GM21367 (cell line): ENCODE data around the gene FAM219B.
"Not testable (repeated sequence)": the region's sequence is repeated elsewhere in the genome, so short reads cannot be mapped to it uniquely, and the experiment has no call there.

Experiments
- ATAC-seq: cut with Tn5 transposase; IDR thresholded peaks from one replicate; pipeline ENCODE4 v1.9.1; 2021; ENCODE audit not compliant: unreplicated experiment

The FAM219B gene

GRCh38 chr15:74904190-74904805 lies 2.4 kb downstream of the FAM219B start:
- ATAC-seq, result no peak

DNA sequence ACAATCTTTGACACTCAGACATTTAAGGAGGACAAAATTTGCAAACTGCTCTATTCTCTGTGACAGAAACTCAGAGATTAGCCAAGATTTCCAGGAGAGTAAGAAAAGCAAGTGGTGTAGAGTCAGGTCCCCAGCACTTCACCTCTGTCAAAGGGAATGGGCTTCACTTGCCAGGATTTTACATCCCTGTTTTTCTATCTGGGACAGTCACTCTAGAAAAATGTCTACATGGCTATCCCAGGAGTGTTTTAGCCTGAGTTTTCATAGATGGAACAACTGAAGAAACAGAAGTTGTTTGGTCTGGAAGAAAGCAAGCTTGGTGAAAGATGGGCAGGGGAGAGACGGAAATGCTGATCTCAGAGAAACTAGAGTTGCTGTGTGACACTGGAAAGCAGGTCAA lies 3.0 kb downstream of the FAM219B start:
- ATAC-seq, result no peak

GRCh38 chr15:74902295-74903075 lies 4.2 kb downstream of the FAM219B start:
- no peak for ATAC-seq

- ATAC-seq, result no peak
These were observed 5.0 kb downstream of the FAM219B start for GRCh38 chr15:74901612-74902063.

DNA sequence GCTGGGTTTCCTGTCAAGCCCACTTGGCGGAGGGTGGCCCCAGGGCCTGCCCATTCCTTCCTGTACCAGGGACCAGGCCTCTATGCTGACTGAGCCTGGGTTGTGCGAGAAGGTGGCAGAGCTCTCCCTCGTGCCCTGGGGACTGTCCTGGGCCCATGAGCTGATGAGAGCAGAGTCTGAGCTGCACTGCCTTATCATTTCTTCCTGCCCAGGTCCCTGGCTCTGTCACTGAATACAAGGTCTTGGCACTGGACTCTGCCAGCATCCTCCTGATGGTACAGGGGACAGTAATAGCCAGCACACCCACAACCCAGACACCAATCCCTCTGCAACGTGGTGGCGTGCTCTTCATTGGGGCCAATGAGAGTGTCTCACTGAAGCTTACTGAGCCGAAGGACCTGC lies 9.3 kb downstream of the FAM219B start:
- no peak for ATAC-seq

- ATAC-seq, result no peak
These were observed 10.3 kb downstream of the FAM219B start for GRCh38 chr15:74896316-74896715.

DNA sequence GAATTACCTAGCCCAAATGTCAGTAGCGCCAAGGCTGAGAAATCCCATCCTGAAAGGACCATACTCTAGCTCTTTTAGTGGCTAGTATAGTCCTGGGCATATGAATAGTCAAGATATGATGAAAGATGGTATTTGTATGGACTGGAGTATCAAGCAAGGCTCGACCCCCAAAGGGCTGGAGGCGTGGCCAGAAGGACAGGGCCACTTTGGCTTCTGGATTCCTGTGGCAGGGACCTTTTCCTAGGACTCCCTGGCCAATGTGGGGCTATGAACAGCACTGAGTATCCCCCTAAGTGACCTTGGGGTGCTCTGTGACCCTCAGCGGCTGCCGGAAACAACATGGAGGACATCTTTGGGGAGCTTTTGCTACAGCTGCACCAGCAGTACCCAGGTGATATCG lies 10.8 kb downstream of the FAM219B start:
- ATAC-seq, result no peak

GRCh38 chr15:74894383-74894782 lies 12.3 kb downstream of the FAM219B start:
- not testable (repeated sequence) for ATAC-seq

- no peak for ATAC-seq
These were observed 13.0 kb downstream of the FAM219B start for GRCh38 chr15:74893627-74894026.

- no peak for ATAC-seq
These were observed 13.7 kb downstream of the FAM219B start for GRCh38 chr15:74892931-74893330.

- no peak for ATAC-seq
These were observed 14.3 kb downstream of the FAM219B start for GRCh38 chr15:74892313-74892712.

DNA sequence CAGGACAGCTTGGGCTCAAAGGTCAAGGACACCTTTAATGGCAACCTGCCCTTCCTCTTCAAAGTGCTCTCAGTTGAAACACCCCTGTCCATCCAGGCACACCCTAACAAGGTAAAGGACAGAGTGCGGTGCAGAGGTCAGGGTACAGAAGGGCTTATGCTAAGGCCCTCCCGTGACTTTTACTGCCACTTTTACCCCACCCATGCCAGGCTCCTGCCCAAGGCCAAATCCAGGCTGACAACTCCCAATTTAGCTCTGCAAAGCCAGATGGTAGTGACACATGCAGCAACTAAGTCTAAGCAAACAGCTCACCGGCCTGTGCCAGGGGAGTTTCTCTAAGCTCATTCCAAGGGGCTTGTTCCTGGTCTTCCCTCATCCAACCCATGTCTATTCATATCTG lies 15.2 kb downstream of the FAM219B start:
- no peak for ATAC-seq

GRCh38 chr15:74890665-74890960 lies 16.0 kb downstream of the FAM219B start:
- ATAC-seq, result no peak

GRCh38 chr15:74889883-74890664 lies 16.6 kb downstream of the FAM219B start, which contains the start of gene MPI:
MPI (plus strand) TSS chr15:74890042; CDS start chr15:74890074, 32 bp downstream.
- ATAC-seq, result peak; percentile 79

DNA sequence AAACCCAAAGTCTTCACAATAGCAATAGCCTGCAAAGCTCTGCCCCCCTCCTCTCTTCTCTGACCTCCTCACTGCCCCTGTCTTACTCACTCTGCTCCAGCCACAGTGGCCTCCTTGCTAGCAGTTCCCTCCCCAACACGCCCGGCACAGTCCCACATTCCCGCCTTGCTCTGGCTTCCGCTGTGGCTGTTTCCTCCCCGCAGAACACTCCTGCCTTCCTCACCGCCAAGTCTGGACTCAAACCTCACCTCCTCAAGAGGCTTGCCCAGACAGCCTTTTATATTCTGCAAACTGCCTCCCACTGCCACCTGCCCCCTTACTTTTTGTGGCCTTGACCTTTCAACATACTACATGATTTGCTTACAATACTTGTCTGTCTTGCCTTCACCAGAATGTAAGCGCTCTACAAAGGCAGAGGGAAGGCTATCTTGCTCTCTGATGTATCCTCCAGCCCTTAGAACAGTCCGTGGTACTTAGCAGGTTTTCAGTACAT lies 17.2 kb downstream of the FAM219B start:
- no peak for ATAC-seq

GRCh38 chr15:74888716-74889115 lies 17.9 kb downstream of the FAM219B start:
- ATAC-seq, result no peak

DNA sequence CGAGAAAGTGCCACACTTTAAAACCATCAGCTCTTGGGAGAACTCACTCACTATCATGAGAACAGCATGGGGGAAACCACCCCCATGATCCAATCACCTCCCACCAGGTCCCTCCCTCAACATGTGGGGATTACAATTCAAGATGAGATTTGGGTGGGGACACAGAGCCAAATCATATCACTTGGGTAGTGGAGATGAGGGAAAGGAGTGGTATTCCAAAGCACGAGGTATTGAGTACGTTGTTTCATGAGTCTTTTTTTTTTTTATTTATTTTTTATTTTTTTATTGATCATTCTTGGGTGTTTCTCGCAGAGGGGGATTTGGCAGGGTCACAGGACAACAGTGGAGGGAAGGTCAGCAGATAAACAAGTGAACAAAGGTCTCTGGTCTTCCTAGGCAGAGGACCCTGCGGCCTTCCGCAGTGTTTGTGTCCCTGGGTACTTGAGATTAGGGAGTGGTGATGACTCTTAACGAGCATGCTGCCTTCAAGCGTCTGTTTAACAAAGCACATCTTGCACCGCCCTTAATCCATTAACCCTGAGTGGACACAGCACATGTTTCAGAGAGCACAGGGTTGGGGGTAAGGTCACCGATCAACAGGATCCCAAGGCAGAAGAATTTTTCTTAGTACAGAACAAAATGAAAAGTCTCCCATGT lies 19.0 kb downstream of the FAM219B start:
- ATAC-seq, result not testable (repeated sequence)

GRCh38 chr15:74885461-74885860 lies 21.2 kb downstream of the FAM219B start:
- ATAC-seq, result no peak

DNA sequence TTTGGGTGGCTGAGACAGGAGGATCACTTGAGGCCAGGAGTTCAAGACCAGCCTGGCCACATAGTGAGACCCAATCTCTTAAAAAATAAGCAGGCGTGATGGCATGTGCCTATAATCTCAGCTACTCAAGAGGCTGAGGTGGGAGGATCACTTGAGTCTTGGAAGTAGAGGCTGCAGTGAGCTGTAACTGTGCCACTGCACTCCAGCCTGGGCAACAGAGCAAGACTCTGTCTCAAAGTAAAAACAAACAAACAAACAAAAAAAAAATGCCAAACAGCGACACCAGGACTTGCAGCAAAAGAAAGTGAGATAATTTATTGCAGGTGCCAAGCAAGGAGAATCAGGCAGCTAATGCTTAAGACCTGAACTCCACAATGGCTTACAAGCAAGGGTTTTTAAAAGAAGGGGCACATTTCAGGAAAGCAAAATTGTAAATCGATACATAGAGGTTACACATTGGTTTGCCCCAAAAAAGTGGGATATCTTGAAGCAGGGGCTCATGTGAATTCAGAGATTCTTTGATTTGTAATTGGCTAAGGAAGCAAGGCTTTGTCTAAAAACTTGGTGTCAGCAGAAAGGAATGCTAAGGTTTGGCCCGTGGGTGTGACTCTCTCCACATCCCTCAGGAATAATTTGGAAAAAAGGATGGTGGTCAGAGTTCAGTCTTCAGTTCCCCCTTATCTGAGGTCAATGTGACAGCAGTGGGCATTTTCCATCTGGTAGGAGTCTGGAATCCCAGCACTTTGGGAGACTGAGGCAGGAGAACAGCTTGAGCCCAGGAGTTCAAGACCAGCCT lies 22.0 kb downstream of the FAM219B start:
- no peak for ATAC-seq

DNA sequence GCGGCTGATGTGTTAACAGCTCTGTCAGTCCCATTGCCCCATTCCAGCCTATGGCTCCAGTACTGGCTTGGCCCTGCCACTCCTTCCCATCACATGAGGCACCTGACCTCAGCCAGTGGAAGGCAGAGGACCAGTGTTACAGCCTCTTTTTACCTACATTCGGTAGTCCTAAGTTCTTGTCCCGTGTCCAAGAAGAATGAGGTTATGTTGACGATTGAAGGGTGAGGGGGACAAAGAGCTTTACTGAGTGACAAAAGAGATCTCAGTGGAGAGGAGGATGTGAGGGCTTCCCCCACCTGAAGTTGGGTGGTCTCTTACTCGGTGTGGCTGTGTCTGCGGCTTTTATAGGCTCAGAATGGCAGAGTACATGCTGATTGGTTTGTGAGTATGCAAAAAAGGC lies 24.1 kb downstream of the FAM219B start:
- ATAC-seq, result no peak
